ENCODE results near the gene NPEPL1. TPM values are rescaled to one million over a fixed set of nuclear protein-coding genes. Genes with fewer than 3 reads are reported as not detected.

NPEPL1 gene
- total RNA-seq, 1 donor from 2014 or later = 26.4 TPM

DNA sequence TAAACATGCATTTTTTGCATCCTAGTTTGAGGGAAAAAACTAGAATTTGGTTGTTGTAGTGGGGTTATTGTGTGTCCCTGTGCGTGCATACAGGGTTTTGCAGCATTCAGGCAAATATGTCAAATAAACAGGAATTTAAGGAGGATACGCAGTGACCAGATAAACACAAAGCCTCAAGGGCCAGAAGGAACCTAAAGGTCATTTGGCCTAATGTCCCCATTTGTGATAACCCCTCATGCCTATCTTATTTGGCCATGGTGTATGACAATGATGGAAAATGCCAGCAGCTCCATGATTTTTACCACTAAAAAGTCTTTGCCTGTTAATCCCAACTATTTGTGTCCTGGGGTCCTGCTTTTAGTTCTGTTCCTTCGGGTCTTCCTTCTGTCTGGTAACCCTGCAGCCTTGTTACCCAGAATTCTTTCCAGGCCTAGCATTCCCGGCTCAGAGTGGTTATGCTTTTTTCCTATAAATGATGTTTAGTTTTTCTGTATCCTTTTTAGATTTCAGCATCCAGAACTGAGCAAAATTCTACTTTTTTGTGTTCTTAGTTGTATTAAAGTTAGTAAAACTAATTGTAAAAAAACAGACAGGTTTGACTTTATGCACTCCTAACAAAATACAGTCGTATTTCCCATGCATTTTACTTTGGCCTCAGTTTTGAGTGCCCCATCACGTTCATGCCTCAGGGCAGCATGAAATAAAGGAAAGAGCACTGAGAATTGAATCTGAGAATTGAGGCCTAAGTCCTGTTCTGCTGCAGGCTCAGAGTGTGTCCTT, 37.1 kb upstream of the NPEPL1 start:
- ATAC-seq (no peak), DNase-seq (no peak)
- intact Hi-C loops (cut with micrococcal nuclease) = loop anchor here (10.0 kb wide), 1 partner anchor 421 kb away; no protein-coding TSS in a partner anchor

DNA sequence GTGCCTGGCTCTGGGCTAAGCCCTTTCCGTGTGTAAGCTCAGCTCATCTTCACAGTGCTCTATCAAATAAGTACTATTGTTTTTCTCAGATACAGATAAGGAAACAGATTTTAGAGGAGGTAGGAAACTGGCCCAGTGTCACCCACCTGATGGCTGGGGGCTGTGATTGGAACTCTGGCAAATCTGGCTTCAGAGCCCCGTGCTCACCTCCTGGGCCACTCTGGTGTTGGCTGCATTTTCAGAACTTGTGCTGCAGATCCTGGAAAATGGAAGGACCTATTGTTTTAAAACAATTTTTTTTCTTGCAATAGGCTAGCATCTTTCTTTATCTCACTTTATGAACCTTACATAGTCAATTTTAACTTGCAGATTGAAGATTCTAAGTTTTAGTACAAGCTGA, 35.8 kb upstream of the NPEPL1 start:
- no peak for ATAC-seq
- no peak for DNase-seq
- intact Hi-C loops (cut with micrococcal nuclease) = loop anchor here (10.0 kb wide), 1 partner anchor 422 kb away; no protein-coding TSS in a partner anchor

DNA sequence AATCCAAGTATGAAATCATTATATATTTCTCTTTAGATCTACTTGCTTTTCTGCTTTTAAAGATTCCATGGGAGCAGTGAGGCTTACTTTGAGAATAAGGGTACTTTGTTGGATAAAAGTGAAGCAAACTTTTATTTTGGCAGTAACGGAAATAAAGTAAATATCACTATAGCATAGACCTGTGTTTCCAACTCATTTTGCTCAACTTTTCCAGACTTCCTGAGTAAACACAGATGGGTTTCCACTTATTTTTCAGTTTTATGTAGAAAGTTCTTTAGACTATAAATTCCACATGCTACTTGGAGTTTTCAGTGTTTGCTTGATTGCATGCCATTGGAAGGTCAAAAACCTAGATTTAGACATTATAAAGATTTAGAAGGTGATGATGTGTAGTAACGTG, 35.3 kb upstream of the NPEPL1 start:
- DNase-seq = no peak
- no peak for ATAC-seq
- intact Hi-C loops (cut with micrococcal nuclease) = loop anchor here (10.0 kb wide), 1 partner anchor 422 kb away; no protein-coding TSS in a partner anchor

DNA sequence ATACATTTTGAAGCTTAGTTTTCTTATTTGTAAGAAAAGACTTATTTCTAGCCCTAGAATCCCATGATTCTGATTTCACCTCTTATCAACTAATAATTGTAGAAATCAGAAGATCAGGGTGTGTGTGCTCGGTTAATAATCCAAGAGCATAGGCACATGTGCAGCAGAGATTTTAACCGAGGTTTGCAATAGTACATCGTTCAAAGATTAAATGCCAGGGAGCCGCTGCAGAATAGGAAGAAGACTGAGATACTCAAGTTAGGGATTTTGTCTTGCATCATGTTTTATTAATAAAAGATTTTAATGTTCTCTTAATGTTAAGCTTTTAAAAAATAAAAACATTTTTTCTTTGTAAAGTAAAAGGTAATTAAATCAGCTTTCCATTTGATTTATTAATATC, 34.6 kb upstream of the NPEPL1 start:
- DNase-seq (no peak), ATAC-seq (no peak)
- intact Hi-C loops (cut with micrococcal nuclease) = loop anchor here (10.0 kb wide), 1 partner anchor 423 kb away; no protein-coding TSS in a partner anchor

DNA sequence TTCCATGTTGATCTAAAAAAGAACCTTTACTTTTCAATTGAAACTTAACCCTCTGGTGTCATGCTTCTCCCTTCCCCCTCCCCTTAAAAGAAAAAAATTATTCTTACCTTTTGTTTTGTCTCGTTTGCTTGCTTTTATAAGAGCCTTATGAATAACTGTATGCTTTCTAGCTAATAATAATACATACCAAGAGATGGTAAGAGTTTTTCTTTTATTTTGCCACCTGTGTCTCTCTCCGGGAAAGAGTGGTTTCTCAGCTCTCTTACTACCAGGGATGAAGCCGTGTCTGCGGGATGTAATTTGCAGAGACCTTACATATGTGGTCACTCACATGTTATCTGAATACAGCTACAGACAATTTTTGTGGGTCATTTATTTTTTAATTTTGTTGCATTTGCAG, 33.8 kb upstream of the NPEPL1 start:
- DNase-seq (no peak), ATAC-seq (no peak)
- intact Hi-C loops (cut with micrococcal nuclease) = loop anchor here (10.0 kb wide), 1 partner anchor 424 kb away; no protein-coding TSS in a partner anchor

DNA sequence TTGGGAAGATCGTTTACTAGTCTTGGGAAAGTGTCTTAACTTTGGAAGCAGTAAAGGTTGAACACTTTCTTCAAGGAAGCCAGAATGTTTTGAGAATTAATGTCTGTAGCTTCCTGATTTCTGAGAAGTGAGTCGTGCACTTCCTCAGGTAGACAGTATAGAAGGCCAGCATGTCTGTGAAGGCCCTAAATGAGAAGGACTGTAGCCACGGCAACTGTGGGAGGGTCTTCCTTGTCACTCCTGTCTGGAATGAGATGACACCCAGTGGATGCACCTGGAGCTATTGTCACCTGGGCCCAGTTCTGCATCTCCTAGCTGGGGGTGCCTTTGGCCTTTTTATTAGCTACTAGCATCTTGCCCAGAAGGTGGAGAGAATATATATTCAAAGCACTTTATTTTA, 32.8 kb upstream of the NPEPL1 start:
- ATAC-seq (no peak), DNase-seq (no peak)
- intact Hi-C loops (cut with micrococcal nuclease) = loop anchor here (10.0 kb wide), 1 partner anchor 425 kb away; no protein-coding TSS in a partner anchor

DNA sequence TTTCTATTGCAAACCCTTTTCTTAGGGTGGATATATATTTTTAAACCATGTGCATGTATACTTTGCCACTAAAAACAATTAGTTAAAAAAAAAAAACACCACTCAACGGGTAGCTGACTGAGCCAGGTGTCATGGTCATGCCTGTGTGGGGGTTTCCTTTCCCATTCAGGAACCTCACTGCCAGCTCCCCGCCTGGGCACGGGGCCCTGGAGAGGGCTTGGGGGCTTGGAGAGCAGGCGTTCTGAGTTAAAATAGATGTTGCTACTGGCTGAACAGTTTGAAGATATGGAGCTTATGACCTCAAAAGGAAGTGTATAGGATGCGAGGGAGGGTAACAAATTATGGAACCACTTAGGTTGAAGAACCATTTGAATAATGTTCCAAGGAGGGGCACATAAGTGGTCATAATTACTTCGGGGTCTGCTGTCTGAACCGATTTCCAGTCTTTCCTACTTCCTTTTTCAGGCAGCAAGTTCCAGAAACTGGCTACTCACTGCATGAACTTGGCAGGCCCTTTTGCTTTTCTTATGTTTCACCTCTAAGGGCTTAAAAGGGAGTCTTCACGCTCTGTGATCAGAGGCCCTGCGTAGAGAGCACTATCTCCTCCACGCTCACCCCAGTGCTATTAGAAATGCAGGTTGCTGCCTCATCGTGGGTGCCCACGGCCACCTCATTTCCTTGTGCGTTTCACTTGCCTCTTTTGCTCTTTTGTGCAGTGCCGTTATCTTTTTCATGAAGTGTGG, 31.6 kb upstream of the NPEPL1 start:
- DNase-seq = no peak
- no peak for ATAC-seq
- intact Hi-C loops (cut with micrococcal nuclease) = no loop called here

DNA sequence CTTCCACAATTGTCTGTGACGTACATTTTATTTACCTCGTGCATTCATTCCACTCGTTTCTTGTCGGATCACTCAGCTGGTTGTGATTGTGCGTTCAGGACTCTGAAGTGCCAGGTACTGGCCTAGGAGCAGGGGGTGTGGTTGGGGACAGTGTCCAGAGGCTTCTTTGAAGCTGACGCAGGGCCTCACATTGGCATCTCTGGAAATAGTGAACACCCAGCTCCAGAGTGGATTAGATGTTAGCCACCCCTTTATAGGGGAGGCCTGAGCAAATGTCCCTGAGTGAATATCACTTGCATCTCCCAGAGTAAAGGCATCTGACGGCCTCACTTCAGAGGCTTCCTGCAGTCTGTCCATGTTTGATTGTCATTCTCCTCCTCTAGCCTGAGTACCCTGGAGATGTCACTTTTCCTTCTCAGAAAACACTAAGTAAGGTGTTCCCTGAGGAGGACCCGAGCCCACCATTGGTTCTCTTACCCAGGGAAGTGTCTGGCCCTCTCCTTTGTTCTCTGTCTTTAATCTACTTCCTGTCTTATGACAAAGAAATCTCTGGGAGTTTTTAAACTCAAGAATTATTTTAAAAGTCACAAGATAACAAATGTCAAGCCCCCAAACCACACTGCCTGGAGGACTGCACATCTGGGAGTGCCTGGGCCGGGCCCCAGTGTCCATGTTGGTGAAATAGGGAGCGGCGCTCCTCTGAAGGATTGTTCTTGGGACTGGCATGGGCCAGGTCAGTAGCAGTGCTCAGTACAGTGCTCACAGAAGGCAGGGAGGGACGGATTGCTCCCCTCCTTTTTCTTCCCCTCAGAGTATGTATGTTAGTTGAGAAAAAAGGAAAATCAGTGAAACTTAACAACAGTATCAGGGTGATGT, 30.8 kb upstream of the NPEPL1 start:
- ATAC-seq = peak; percentile 32
- intact Hi-C loops (cut with micrococcal nuclease) = no loop called here
- DNase-seq = no peak

DNA sequence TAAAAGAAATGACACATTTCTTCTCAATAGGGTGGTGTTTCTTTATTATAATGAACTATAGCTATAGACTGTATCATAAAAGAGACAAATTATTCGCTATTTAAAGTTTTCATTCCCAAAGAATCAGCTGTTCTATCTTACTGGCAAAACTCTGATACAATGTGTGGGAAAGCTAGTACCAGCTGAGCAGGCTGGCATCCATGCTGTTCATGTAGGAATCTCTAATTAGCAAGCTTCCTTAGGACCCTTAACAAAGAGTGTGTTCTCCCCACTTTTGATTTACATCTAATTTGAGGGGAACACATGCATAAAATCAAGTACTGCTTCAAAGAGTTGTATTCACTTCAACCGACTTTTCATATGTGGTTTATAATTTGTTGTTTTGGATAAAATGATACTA, 28.3 kb upstream of the NPEPL1 start:
- DNase-seq (no peak), ATAC-seq (no peak)
- intact Hi-C loops (cut with micrococcal nuclease) = no loop called here

DNA sequence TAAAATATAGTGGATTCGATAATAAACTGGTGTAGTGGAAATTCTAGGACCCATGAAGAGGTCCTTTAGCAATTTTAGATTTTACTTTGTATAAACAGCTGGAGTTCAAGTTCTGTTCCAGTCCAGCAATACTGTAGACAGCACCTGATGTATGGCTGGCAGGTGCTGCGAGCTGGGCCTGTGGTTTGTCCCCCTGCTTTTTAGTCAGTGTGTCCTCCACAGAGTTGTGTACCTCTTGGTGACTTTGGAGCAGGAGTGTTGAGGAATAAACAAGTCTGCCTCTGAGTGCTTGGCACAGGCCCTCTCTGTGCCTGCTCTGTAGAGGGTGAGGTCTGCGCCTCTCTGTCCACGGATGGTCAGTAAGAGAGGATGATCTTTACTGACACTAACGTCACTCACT, 27.7 kb upstream of the NPEPL1 start:
- DNase-seq = no peak
- intact Hi-C loops (cut with micrococcal nuclease) = no loop called here
- no peak for ATAC-seq

DNA sequence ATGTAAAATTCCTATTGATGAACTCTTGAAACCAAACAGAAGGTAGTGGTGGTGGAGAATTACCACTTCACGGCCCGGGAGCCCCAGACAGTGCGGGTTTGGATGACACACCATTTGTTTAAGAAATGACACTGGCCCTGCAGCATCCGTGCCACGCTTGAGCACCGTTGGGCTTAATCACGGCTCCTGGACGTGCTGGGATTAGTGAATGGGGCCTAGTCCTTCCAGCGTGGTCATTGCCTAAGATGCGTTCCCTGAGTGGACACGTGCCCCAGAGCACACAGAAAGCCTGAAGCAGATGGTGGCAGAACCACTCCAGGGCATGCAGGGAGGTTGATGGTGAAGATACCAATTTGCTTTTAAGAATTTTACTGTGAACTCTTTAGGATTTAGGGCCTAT, 27.0 kb upstream of the NPEPL1 start:
- ATAC-seq (no peak), DNase-seq (no peak)

DNA sequence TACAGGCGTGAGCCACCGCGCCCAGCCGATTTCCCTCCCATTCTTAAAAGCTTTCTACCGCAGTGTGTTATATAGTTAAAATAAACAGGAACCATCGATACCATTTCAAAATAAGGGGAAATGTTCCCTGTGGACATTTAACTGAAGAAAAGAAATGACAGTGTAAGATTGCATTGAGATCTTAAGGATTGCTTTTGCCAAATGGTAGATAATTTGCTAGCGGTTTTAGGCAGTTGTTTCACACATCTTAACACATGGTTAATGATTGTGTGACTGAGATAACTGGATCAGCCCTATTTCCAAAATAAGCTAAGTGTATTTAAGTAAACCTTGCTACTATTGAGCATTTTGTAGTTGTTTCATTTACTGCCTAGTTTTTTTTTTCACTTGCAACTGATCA, 25.9 kb upstream of the NPEPL1 start:
- ATAC-seq = no peak
- no peak for DNase-seq
- intact Hi-C loops (cut with micrococcal nuclease) = no loop called here

More for the DNA sequence above, 27.0 kb upstream of the NPEPL1 start:
- intact Hi-C loops (cut with micrococcal nuclease) = no loop called here

DNA sequence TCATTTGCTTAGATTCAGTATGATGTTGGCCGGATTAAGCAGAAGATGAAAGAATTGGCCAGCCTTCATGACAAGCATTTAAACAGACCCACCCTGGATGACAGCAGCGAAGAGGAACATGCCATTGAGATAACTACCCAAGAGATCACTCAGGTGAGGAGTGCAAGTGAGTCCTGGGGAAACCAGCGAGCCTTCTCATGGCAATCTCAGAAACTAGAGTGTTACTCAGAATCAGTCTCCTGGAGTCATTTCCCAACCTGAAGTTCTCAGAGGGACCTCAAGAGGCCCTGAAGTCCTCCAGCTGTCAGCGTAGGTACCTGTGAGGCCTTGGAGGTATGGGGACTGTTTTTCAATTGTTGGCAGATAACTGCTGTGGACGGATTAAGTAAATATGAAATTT, 24.6 kb upstream of the NPEPL1 start:
- DNase-seq (no peak), ATAC-seq (no peak)
- intact Hi-C loops (cut with micrococcal nuclease) = no loop called here

DNA sequence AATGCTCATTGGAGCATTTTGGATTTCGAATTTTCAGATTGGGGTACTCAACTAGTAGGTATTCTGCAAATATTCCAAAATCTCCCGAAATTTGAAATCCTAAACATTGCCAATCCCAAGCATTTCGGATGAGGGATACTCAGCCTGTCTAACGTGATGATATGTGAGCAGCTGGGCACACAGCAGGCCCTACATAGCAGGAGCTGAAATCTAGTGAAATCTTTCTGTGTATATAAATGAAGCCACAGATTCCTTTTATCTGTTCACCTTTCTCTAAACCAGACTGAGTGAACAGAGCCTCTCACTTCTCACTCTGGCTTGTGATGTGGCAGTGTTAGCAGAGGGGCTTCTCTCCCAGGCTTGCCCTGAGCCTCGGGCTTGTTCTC, 23.7 kb upstream of the NPEPL1 start:
- no peak for ATAC-seq
- intact Hi-C loops (cut with micrococcal nuclease) = no loop called here

DNA sequence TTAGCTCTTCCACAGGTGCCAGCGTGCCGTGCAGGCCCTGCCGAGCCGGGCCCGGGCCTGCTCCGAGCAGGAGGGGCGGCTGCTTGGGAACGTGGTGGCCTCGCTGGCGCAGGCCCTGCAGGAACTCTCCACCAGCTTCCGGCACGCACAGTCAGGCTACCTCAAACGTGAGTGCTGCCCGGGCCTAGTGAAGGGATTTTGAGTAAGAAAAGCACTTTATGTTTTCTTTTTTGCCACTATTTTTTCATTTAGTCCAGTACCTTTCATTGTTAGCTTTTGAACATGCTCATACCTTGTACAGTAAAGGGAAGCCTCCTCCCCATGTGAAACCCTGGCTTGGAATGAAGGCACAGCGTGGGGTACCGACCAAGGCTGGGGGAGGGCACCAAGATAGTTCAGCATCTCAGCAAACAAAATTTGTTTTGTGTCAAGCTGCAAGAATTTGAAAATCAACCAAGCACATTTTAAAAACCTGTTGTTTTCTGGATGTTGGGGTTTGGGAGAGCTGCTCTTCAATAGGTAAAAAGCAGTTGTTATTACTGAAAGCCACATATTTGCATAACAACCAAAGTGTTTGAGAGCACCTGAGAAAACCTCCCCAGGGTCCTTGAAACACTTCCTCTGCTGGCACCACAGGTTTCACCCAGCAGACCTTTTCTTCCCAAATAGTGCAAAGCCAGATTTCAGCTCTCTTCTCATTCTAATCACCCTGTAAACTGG, 23.2 kb upstream of the NPEPL1 start:
- no peak for ATAC-seq
- intact Hi-C loops (cut with micrococcal nuclease) = no loop called here
- no peak for DNase-seq

More for the DNA sequence above, 23.7 kb upstream of the NPEPL1 start:
- DNase-seq = no peak

DNA sequence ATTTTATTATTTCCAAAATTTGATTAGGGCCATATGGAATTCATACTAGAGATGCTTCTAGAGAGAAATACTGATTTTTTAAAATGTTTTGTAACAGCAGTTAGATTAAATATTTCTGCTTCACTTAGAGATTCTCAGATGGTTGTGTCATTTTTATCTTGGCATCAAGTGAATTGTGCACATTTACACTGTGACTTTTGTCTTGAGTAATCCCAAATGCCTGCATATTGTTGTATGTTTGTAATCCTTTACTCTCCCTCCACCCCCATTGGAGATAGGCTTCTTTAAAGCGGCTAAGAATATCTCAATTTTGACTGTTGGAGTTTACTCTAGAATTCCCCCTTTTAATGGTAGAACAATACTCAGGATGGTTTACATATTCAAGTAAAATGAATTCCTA, 22.5 kb upstream of the NPEPL1 start:
- no peak for ATAC-seq
- intact Hi-C loops (cut with micrococcal nuclease) = no loop called here
- no peak for DNase-seq

DNA sequence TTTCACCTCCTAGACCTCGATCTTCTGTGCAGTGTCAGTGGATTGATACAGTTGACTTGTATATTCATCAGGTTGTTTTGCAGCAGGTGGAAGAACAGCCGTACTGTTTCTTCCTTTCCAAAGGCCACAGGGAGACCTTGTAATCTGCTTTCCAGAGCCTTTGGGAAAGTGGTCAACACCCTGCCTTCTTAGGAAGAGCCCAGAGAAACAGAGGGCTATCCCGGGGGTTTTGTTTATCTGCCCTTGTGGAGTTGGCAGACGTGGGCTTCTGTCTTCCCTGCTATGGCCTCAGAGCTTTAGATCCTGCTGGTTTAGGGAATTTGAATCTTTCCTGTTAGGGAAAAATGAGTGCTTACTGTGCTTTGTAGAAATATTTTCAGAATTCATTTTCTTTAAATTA, 21.9 kb upstream of the NPEPL1 start:
- intact Hi-C loops (cut with micrococcal nuclease) = no loop called here
- ATAC-seq (no peak), DNase-seq (no peak)

DNA sequence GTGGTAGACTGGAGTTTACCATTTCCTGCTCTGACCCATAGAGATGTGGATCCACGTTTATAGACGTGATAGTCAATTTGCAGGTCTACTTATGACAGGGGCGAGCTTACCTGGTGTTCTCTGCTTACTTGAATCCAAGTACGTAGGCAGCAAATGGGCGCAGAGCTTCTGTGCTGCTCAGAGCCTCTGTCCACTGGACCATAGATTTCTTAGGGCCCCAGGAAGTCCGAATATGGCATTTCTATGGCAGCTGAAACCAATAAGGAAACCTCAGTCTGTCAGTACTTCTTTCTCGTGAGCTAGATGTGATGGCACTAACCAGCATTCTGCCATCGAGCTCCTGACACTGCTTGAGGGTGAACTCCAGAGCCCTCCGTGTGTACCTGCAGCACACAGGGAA, 19.5 kb upstream of the NPEPL1 start:
- ATAC-seq (no peak), DNase-seq (no peak)
- intact Hi-C loops (cut with micrococcal nuclease) = no loop called here

DNA sequence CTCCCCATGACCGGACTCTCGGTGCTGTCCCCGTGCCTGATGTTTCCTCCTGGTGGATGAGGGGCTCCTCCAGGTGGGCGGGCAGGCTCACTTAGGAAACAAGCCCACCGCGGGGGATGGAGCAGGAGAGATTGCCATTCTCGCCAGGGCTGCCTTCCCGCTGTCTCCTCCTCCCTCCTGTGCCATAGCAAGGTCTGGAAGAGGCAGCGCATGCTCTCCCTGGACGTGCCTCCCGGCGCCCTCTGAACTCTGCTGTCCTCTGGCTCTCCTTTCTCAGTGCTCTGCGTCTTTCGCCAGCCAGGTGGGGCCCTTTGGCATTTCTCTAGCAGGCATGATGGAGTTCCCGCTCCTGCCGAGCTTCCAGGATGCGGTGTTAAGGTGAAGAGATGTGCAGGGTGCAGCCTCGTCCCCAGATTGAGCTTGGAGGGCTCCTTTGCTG, 17.4 kb upstream of the NPEPL1 start:
- ATAC-seq (no peak), DNase-seq (no peak)
- intact Hi-C loops (cut with micrococcal nuclease) = no loop called here

Measured in left ventricle myocardium superior (tissue), 1 donor.